Calu3 (cell line): Measurements from ENCODE around the gene PPP1R15A. TPM values are rescaled to one million over a fixed set of nuclear protein-coding genes. Genes with fewer than 3 reads are reported as not detected.
"Not testable (repeated sequence)": the region's sequence is repeated elsewhere in the genome, so short reads cannot be mapped to it uniquely, and the experiment has no call there.

Experiments used
- BruUV-seq: library from RNA; stranded (reverse); fragments of 400-500 nt; replicated peaks from 2 replicates; lab custom pipeline; 2021; lab: Mats Ljungman, UMichigan
- CTCF ChIA-PET: fragments of 300-600 bp; sonication (Branson Sonifier 250); formaldehyde crosslinking; loops from one replicate; lab custom pipeline; 2022; ENCODE audit warnings: antibody characterized with exemption; lab: Charles Lee
- DNase-seq: peaks from one replicate; pipeline ENCODE4 v3.0.0; 2022
- H3K27ac Mint-ChIP-seq: one replicate; pipeline ENCODE4 v1.8.0; 2022; ENCODE audit warnings: mixed read lengths; ENCODE audit not compliant: unreplicated experiment
- H3K27me3 Mint-ChIP-seq: one replicate; pipeline ENCODE4 v1.8.0; 2022; ENCODE audit warnings: mixed read lengths; ENCODE audit not compliant: unreplicated experiment
- H3K36me3 Mint-ChIP-seq: one replicate; pipeline ENCODE4 v1.8.0; 2022; ENCODE audit warnings: mild to moderate bottlenecking, moderate library complexity, mixed read lengths; ENCODE audit not compliant: insufficient read depth, unreplicated experiment
- H3K4me1 Mint-ChIP-seq: one replicate; pipeline ENCODE4 v1.8.0; 2022; ENCODE audit warnings: mild to moderate bottlenecking, low read depth, mixed read lengths; ENCODE audit not compliant: unreplicated experiment
- H3K4me3 Mint-ChIP-seq: one replicate; pipeline ENCODE4 v1.8.0; 2022; ENCODE audit warnings: mild to moderate bottlenecking, low read depth, moderate library complexity, mixed read lengths; ENCODE audit not compliant: unreplicated experiment
- H3K9me3 Mint-ChIP-seq: one replicate; pipeline ENCODE4 v1.8.0; 2022; ENCODE audit warnings: low read depth, mixed read lengths; ENCODE audit not compliant: unreplicated experiment
- CTCF ChIP-seq: fragments of 200-600 bp; IDR thresholded peaks from one replicate; pipeline ENCODE4 v1.8.0; 2022; ENCODE audit warnings: antibody characterized with exemption; ENCODE audit not compliant: unreplicated experiment
- intact Hi-C: fragments of 100-400 bp; cut with micrococcal nuclease; formaldehyde crosslinking; loops from one replicate; pipeline ENCODE4 v1.10.0; 2022; ENCODE audit not compliant: unreplicated experiment
- total RNA-seq: library from RNA; stranded (reverse); gene quantifications from 2 replicates; pipeline ENCODE4 v1.2.3, GENCODE V29; 2022

Gene PPP1R15A
- total RNA-seq, 1 experiment from 2014 or later, result 118 TPM

- Mint-ChIP-seq H3K4me3 (peak overlapping the region; percentile 99), H3K36me3 (peaks cover 54% of the 10 kb centered on the region), H3K27ac (peak overlapping the region; percentile 93), H3K9me3 (no peaks in the 10 kb centered on the region), H3K4me1 (peaks cover 6% of the 10 kb centered on the region), H3K27me3 (no peaks in the 10 kb centered on the region)
- CTCF ChIA-PET, result interaction anchor here (0.5 to 1.4 kb wide), 5 partner anchors 26 to 173 kb away, joined by 3 to 7 read pairs (median 4); partner anchors contain the start of gene BAX
- no peak for DNase-seq
- BruUV-seq, result TSS peak; percentile 83
- intact Hi-C loops, result no loop called here
- no peak for TF ChIP-seq CTCF
Measured at GRCh38 chr19:48900477-48901406, 28.5 kb downstream of the PPP1R15A start.

- H3K27ac Mint-ChIP-seq, BruUV-seq, H3K4me3 Mint-ChIP-seq, H3K4me1 Mint-ChIP-seq, DNase-seq, H3K27me3 Mint-ChIP-seq, H3K9me3 Mint-ChIP-seq, intact Hi-C loops: not testable (repeated sequence)
- H3K36me3 Mint-ChIP-seq, result peaks cover 63% of the 10 kb centered on the region
- CTCF ChIA-PET, result interaction anchor here (0.7 kb wide), 2 partner anchors 21 to 91 kb away, joined by 3 to 6 read pairs; partner anchors contain the start of gene RUVBL2
Measured at GRCh38 chr19:48902291-48902690, 30.1 kb downstream of the PPP1R15A start.

GRCh38 chr19:48903788-48904187, 31.6 kb downstream of the PPP1R15A start:
- H3K4me1 Mint-ChIP-seq, DNase-seq, intact Hi-C loops, H3K27ac Mint-ChIP-seq, H3K9me3 Mint-ChIP-seq, H3K4me3 Mint-ChIP-seq, BruUV-seq, H3K27me3 Mint-ChIP-seq, CTCF ChIA-PET: not testable (repeated sequence)
- H3K36me3 Mint-ChIP-seq, result peaks cover 70% of the 10 kb centered on the region

GRCh38 chr19:48905664-48906063, 33.4 kb downstream of the PPP1R15A start:
- Mint-ChIP-seq H3K27ac (no peak overlapping the region), H3K9me3 (no peaks in the 10 kb centered on the region), H3K36me3 (peaks cover 63% of the 10 kb centered on the region), H3K4me3 (no peak overlapping the region), H3K27me3 (no peaks in the 10 kb centered on the region), H3K4me1 (no peaks in the 10 kb centered on the region)
- no TSS peak for BruUV-seq
- DNase-seq, result no peak
- TF ChIP-seq CTCF, result no peak
- CTCF ChIA-PET, result no interaction called here
- intact Hi-C loops, result no loop called here

- intact Hi-C loops, result no loop called here
- Mint-ChIP-seq H3K36me3 (peaks cover 58% of the 10 kb centered on the region), H3K27me3 (no peaks in the 10 kb centered on the region), H3K27ac (no peak overlapping the region), H3K4me1 (no peaks in the 10 kb centered on the region), H3K9me3 (no peaks in the 10 kb centered on the region), H3K4me3 (no peak overlapping the region)
- no peak for TF ChIP-seq CTCF
- CTCF ChIA-PET, result no interaction called here
- no peak for DNase-seq
- BruUV-seq, result no TSS peak
Measured at GRCh38 chr19:48906324-48906723, 34.1 kb downstream of the PPP1R15A start.
